SH-SY5Y (cell line): ENCODE data around the gene ITGA5.

Experiments used
- GATA2 ChIP-seq: IDR thresholded peaks from 2 replicates; pipeline ENCODE4 v1.6.1; 2011; ENCODE audit warnings: mild to moderate bottlenecking, low read depth, low read length
- GATA3 ChIP-seq: IDR thresholded peaks from 2 replicates; pipeline ENCODE4 v1.6.1; 2011; ENCODE audit warnings: low read depth, mild to moderate bottlenecking, low read length, moderate library complexity

DNA sequence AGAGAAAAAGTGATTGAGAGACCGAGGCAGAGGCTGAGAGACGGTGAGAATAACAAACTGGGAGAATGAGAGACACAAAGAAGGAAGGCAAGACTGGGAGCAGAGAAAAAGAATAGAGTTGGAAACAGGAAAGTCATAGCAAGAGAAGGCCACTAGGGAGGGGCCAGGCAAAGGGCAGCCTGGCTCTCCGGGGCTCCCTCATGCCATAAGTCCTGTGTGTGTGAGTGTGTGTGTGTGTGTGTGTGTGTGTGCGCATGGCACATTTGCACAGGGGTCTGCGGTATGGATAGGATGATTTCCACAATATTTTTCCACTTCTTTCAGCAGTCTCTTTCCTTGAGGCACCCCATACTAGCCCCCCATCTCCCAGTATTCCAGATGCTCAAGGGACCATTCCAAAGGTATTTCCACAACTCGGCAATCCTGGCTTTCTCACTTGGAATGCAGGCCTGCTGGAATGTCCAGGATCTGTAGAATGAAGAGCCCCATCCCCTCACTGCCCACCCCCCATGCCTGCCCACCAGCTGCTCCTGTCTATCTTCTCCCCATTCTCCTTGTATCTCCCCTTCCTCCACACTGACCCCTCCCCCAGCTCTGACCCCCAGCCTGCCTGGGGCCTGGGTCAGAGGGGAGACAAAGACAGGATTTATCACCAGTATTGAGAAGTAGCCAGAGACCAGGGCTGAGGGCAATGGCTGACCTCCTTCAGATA is 63.8 kb downstream of the ITGA5 start:
- TF ChIP-seq GATA3, result no peak
- TF ChIP-seq GATA2, result no peak
